Spleen (tissue), 11 donors: ENCODE data around the gene NAGLU. TPM values are rescaled to one million over a fixed set of nuclear protein-coding genes. Genes with fewer than 3 reads are reported as not detected.

Source experiments
- DNase-seq: peaks from one replicate; pipeline ENCODE4 v3.0.0-alpha.2; 2020
- H3K27ac ChIP-seq, 8 donors: fragments of 200-600 bp; sonication (generic) in 7 of 8; 1 replicate in 4 of 8; 2 replicates in 4 of 8; pipeline versions ENCODE4 v1.5.0 to v1.8.0; 2016 to 2021; ENCODE audit warnings: inconsistent platforms in 4 of 8, mild to moderate bottlenecking in 4 of 8, moderate library complexity in 1 of 8
- H3K27me3 ChIP-seq, 7 donors: fragments of 200-600 bp; sonication (generic) in 6 of 7; replicated peaks in 1 of 7; 1 replicate in 4 of 7; 2 replicates in 3 of 7; pipeline versions ENCODE4 v1.5.0 to v1.8.0; 2016 to 2021; ENCODE audit warnings: inconsistent platforms in 3 of 7, mild to moderate bottlenecking in 1 of 7
- H3K36me3 ChIP-seq, 6 donors: fragments of 200-600 bp; sonication (generic) in 5 of 6; 1 replicate in 4 of 6; 2 replicates in 2 of 6; pipeline versions ENCODE4 v1.5.0 to v1.8.0; 2016 to 2021; ENCODE audit warnings: inconsistent platforms in 2 of 6
- H3K4me1 ChIP-seq, 6 donors: fragments of 200-600 bp; sonication (generic) in 5 of 6; 1 replicate in 3 of 6; 2 replicates in 3 of 6; pipeline versions ENCODE4 v1.5.0 to v1.8.0; 2016 to 2021; ENCODE audit warnings: inconsistent platforms in 3 of 6
- H3K4me3 ChIP-seq, 8 donors: fragments of 200-600 bp; sonication (generic) in 7 of 8; 1 replicate in 4 of 8; 2 replicates in 4 of 8; pipeline versions ENCODE4 v1.5.0 to v1.8.0; 2016 to 2021; ENCODE audit warnings: inconsistent platforms in 4 of 8, mild to moderate bottlenecking in 4 of 8, moderate library complexity in 2 of 8
- H3K9me3 ChIP-seq, 8 donors: fragments of 200-600 bp; sonication (generic) in 7 of 8; 1 replicate in 4 of 8; 2 replicates in 4 of 8; pipeline versions ENCODE4 v1.5.0 to v1.8.0; 2016 to 2021; ENCODE audit warnings: inconsistent platforms in 4 of 8
- CTCF ChIP-seq, 11 experiments: fragments of 200-600 bp in 7 of 11; fragments of 450-650 bp in 4 of 11; sonication (generic) in 4 of 11; IDR thresholded peaks in 8 of 11; conservative IDR thresholded peaks in 3 of 11; 1 replicate in 7 of 11; 2 replicates in 4 of 11; pipeline versions ENCODE4 v1.4.0 to v1.8.0; 2016 to 2021; ENCODE audit warnings: antibody characterized with exemption in 11 of 11, inconsistent platforms in 4 of 11, mild to moderate bottlenecking in 1 of 11
- POLR2A ChIP-seq, 3 donors: fragments of 450-650 bp; IDR thresholded peaks; one replicate each; pipeline ENCODE4 v1.5.1; 2017; ENCODE audit warnings: antibody characterized with exemption in 3 of 3, mild to moderate bottlenecking in 1 of 3
- POLR2AphosphoS5 ChIP-seq, 3 donors: sonication (generic); formaldehyde crosslinking; IDR thresholded peaks; one replicate each; pipeline ENCODE4 v1.5.1; 2017; ENCODE audit warnings: antibody characterized with exemption in 3 of 3
- WGBS, 5 donors: extraction: QIAGEN DNeasy Blood & Tissue Kit in 3 of 5; methylation state at CpG; one replicate each; pipeline versions ENCODE4 v1.1.5 to v1.1.7; 2013 to 2018; 5-methylcytosine and 5-hydroxymethylcytosine counted together
- intact Hi-C: fragments of 100-400 bp; cut with DNase I; formaldehyde crosslinking; loops from one replicate; pipeline ENCODE4 v1.15.0; 2023; ENCODE audit warnings: low total_unique reads
- polyA plus RNA-seq, 3 donors: library from polyadenylated mRNA; stranded (reverse); fragments of 200-250 nt; gene quantifications; one replicate each; pipeline ENCODE4 v1.2.1, GENCODE V29; 2013
- total RNA-seq, 7 donors: library from RNA; depleted of rRNA in 3 of 7; stranded (reverse); fragments of >200 nt in 3 of 7; fragmentation: NEBNext Ultra II Directional in 4 of 7; extraction: Animal tissue kit (Norgen Biotek cat#: 25700) in 4 of 7; gene quantifications; one replicate each; pipeline versions ENCODE4 v1.1.0 to v1.2.1, GENCODE V29; 2016 to 2021
- donor health status: healthy with polysubstance abuse.
- donor health status: DM: no; HTN: no; CAD: no; lungs with moderate emphysema.
- donor health status: DM: no; HTN: no; CAD: no.
- donor health status: Bipolar disorder and iron deficiency.
- donor health status: healthy.
- donor health status: DM: no; HTN: no; CAD: no.
- donor health status: DM: yes; HTN: yes; CAD: no.

The NAGLU gene
- total and polyA plus RNA-seq, 10 donors, result 27.3 to 61.0 (median 49.3) TPM

GRCh38 chr17:42581744-42582270 lies 45.8 kb downstream of the NAGLU start:
- H3K27ac ChIP-seq, result no peak overlapping the region
- intact Hi-C loops, result no loop called here
- H3K4me1 ChIP-seq, result peaks cover 12 to 59% (median 41%) of the 10 kb centered on the region in 6 donors
- no peaks in the 10 kb centered on the region for H3K27me3 ChIP-seq
- DNase-seq, result no peak
- no peaks in the 10 kb centered on the region for H3K9me3 ChIP-seq
- 91 to 98% (median 95%) methylated on average over 8 to 10 of the region's 10 CpGs for WGBS, 5 donors
- TF ChIP-seq POLR2AphosphoS5 (IDR thresholded peaks at IDR 0.05) (peak in 2 of 3 donors; percentile 10 to 62), CTCF (IDR thresholded peaks at IDR 0.05 in 8 of 11, conservative IDR thresholded peaks at IDR 0.05 in 3 of 11) (no peak)
- H3K36me3 ChIP-seq, result peaks cover 9 to 80% (median 73%) of the 10 kb centered on the region in 6 donors
- H3K4me3 ChIP-seq, result no peak overlapping the region

DNA sequence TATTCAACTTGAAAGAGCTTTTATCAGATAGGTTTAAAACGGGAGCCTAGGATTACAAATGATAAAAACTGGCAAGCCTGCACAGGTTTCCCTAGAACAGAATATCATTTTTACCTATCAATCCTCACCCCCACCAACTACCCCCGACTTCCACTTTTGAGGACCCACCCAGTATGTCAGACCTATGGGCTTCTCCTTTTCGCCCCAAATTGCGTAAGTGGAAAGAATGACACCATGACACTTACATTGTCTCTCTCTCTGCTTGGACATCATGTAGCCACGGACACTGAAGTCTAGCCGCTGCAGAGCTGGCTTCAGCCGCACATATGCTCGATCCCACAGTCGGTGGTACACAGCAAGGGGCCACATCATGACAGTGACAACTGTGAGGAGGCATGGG lies 48.8 kb downstream of the NAGLU start:
- H3K36me3 ChIP-seq, result peaks cover 9 to 100% (median 96%) of the 10 kb centered on the region in 6 donors
- no peaks in the 10 kb centered on the region for H3K27me3 ChIP-seq
- intact Hi-C loops, result no loop called here
- H3K4me1 ChIP-seq, result peaks cover 0 to 46% (median 27%) of the 10 kb centered on the region in 6 donors
- no peak for DNase-seq
- TF ChIP-seq POLR2A (IDR thresholded peaks at IDR 0.05), result no peak
- no peak for TF ChIP-seq CTCF (IDR thresholded peaks at IDR 0.05 in 8 of 11, conservative IDR thresholded peaks at IDR 0.05 in 3 of 11)
- no peak for TF ChIP-seq POLR2AphosphoS5 (IDR thresholded peaks at IDR 0.05)
- WGBS, 5 donors, result 64 to 87% (median 77%) methylated on average over 9 of the region's 9 CpGs
- no peaks in the 10 kb centered on the region for H3K9me3 ChIP-seq
- peak overlapping the region in 1 of 8 donors; percentile 3 for H3K4me3 ChIP-seq
- peak overlapping the region in 6 of 8 donors; percentile 25 to 71 (median 37) for H3K27ac ChIP-seq

GRCh38 chr17:42585353-42585752 lies 49.3 kb downstream of the NAGLU start:
- Histone ChIP-seq H3K36me3 (peaks cover 9 to 100% (median 96%) of the 10 kb centered on the region in 6 donors), H3K4me3 (peak overlapping the region in 1 of 8 donors; percentile 3), H3K4me1 (peaks cover 0 to 41% (median 27%) of the 10 kb centered on the region in 6 donors), H3K27me3 (no peaks in the 10 kb centered on the region), H3K9me3 (no peaks in the 10 kb centered on the region), H3K27ac (peak overlapping the region in 6 of 8 donors; percentile 25 to 71 (median 37))
- 23 to 67% (median 28%) methylated on average over 1 of the region's 1 CpG for WGBS, 5 donors
- TF ChIP-seq CTCF (IDR thresholded peaks at IDR 0.05 in 8 of 11, conservative IDR thresholded peaks at IDR 0.05 in 3 of 11), result no peak
- TF ChIP-seq POLR2A (IDR thresholded peaks at IDR 0.05), result no peak
- no peak for TF ChIP-seq POLR2AphosphoS5 (IDR thresholded peaks at IDR 0.05)
- no peak for DNase-seq
- intact Hi-C loops, result no loop called here

DNA sequence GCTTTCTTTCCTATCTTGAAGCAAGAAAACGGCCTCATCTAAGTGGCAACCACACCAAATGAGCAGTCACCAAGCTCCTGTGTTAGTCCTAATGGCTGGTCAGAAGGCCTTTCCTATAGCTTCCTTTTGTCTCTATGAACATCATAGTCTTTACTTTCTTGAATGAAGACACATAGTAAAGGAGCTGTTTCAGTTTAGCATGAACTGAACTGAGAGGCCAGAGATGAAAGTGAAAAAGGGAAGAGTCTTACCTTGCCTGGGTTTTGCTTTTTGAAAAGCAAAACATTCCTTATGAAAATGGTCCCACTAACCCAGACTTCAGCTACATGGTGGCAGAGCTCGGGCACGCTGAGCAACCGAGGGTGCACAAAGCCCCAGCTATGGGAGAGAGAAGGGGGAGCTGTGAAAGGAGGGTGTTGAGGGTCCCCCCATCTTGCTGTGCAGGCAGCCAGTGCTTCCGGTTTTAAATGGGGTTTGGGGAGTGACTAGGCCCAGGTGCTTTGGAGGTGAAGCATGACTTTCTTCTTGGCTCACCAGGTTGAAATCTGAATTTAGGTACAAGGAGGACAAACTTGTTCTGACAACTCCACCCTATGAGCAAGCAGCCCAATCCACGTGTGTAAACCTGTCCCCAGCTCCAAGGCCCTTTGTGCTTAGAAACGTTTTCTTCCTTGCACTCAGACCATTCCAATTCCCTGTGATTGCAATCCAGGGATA lies 50.6 kb downstream of the NAGLU start:
- TF ChIP-seq POLR2A (IDR thresholded peaks at IDR 0.05), result no peak
- TF ChIP-seq POLR2AphosphoS5 (IDR thresholded peaks at IDR 0.05), result peak in 1 of 3 donors; percentile 20
- no peaks in the 10 kb centered on the region for H3K9me3 ChIP-seq
- intact Hi-C loops, result no loop called here
- H3K4me3 ChIP-seq, result peak overlapping the region in 1 of 8 donors; percentile 16
- no peaks in the 10 kb centered on the region for H3K27me3 ChIP-seq
- H3K27ac ChIP-seq, result peak overlapping the region in 4 of 8 donors; percentile 42 to 71 (median 60)
- peaks cover 9 to 100% (median 96%) of the 10 kb centered on the region in 6 donors for H3K36me3 ChIP-seq
- peaks cover 0 to 39% (median 29%) of the 10 kb centered on the region in 6 donors for H3K4me1 ChIP-seq
- no peak for DNase-seq
- WGBS, 5 donors, result 72 to 88% (median 78%) methylated on average over 7 of the region's 7 CpGs
